GM12878 (cell line): ENCODE results near the gene CLDN25. TPM values are rescaled to one million over a fixed set of nuclear protein-coding genes. Genes with fewer than 3 reads are reported as not detected.

Experiments
- ATAC-seq: fragments of 200-7000 bp; cut with Tn5 transposase; 3 replicates; pipeline ENCODE4 v1.9.1; 2020; ENCODE audit warnings: mild to moderate bottlenecking, moderate library complexity
- BruUV-seq: library from RNA; stranded (reverse); fragments of 400-500 nt; replicated peaks from 2 replicates; lab custom pipeline; 2021; lab: Mats Ljungman, UMichigan
- CTCF ChIA-PET: fragments of 300-600 bp; sonication (Branson Sonifier 250); formaldehyde crosslinking; extraction: SDS; loops from one replicate; lab custom pipeline; 2021; ENCODE audit warnings: inconsistent platforms; lab: Yijun Ruan, JAX
- POLR2A ChIA-PET: fragments of 350-600 bp; formaldehyde crosslinking; extraction: SDS; loops from one replicate; lab custom pipeline; 2021; ENCODE audit warnings: inconsistent platforms; lab: Charles Lee
- RAD21 ChIA-PET: fragments of 300-600 bp; sonication (Branson Sonifier 250); formaldehyde crosslinking; loops from one replicate; lab custom pipeline; 2023; ENCODE audit warnings: antibody characterized with exemption; ENCODE audit not compliant: unreplicated experiment; lab: Charles Lee
- SMC1A ChIA-PET: fragments of 300-600 bp; sonication (Branson Sonifier 250); formaldehyde crosslinking; loops from one replicate; lab custom pipeline; 2023; ENCODE audit not compliant: unreplicated experiment, uncharacterized antibody; lab: Charles Lee
- DNase-seq: peaks from one replicate; pipeline ENCODE4 v3.0.0-alpha.2; 2011; ENCODE audit warnings: low read depth, low spot score
- FAIRE-seq: peaks from 3 replicates; lab custom pipeline; 2011; peaks lifted over from hg19 to GRCh38; lab: Jason Lieb, UNC
- H2AFZ ChIP-seq: 2 replicates; pipeline ENCODE4 v1.6.0; 2011; ENCODE audit warnings: low read depth, low read length, control low read depth; ENCODE audit not compliant: control insufficient read depth
- H3K27ac ChIP-seq: 2 replicates; pipeline ENCODE4 v1.5.1; 2011; ENCODE audit warnings: control low read depth; ENCODE audit not compliant: control insufficient read depth, insufficient read depth
- H3K27me3 ChIP-seq, 2 experiments: replicated peaks in 1 of 2; 2 replicates each; pipeline versions ENCODE4 v1.6.0 to v1.6.1; 2011; ENCODE audit warnings: low read length in 1 of 2; ENCODE audit not compliant: control insufficient read depth in 2 of 2, insufficient read depth in 2 of 2
- H3K36me3 ChIP-seq, 2 experiments: 2 replicates each; pipeline ENCODE4 v1.5.1; 2011; ENCODE audit warnings: low read length in 1 of 2; ENCODE audit not compliant: control insufficient read depth in 2 of 2, insufficient read depth in 2 of 2
- H3K4me1 ChIP-seq: 2 replicates; pipeline ENCODE4 v1.6.1; 2011; ENCODE audit warnings: mild to moderate bottlenecking, low read length, moderate library complexity, mixed read lengths; ENCODE audit not compliant: control insufficient read depth, insufficient read depth
- H3K4me2 ChIP-seq: 2 replicates; pipeline ENCODE4 v1.6.0; 2011; ENCODE audit warnings: control low read depth; ENCODE audit not compliant: control insufficient read depth, insufficient read depth
- H3K4me3 ChIP-seq: fragments of 200-600 bp; sonication (generic); 2 replicates; pipeline ENCODE4 v1.5.1; 2016
- H3K79me2 ChIP-seq: 2 replicates; pipeline ENCODE4 v1.6.0; 2011; ENCODE audit warnings: low read length; ENCODE audit not compliant: control insufficient read depth, insufficient read depth
- H3K9ac ChIP-seq: 2 replicates; pipeline ENCODE4 v1.8.0; 2011; ENCODE audit warnings: low read length, control low read depth, mixed read lengths; ENCODE audit not compliant: control insufficient read depth, insufficient read depth
- H3K9me3 ChIP-seq: replicated peaks from 3 replicates; pipeline ENCODE4 v1.5.1; 2011; ENCODE audit warnings: mild to moderate bottlenecking, low read length; ENCODE audit not compliant: control insufficient read depth, insufficient read depth
- H4K20me1 ChIP-seq: 2 replicates; pipeline ENCODE4 v1.6.0; 2011; ENCODE audit not compliant: control insufficient read depth, insufficient read depth
- CHD1 ChIP-seq: IDR thresholded peaks from 2 replicates; pipeline ENCODE4 v1.6.1; 2012; ENCODE audit warnings: low read depth, low read length, improper control_type of control experiment
- NR2C1 ChIP-seq: fragments of 450-650 bp; IDR thresholded peaks from 2 replicates; pipeline ENCODE4 v1.6.1; 2017; ENCODE audit warnings: antibody characterized with exemption, mild to moderate bottlenecking, moderate library complexity
- RAD51 ChIP-seq: fragments of 450-650 bp; IDR thresholded peaks from 2 replicates; pipeline ENCODE4 v1.6.1; 2016; ENCODE audit warnings: moderate library complexity, mild to moderate bottlenecking, inconsistent platforms
- SIX5 ChIP-seq: IDR thresholded peaks from 2 replicates; pipeline ENCODE4 v1.6.1; 2011; ENCODE audit warnings: mild to moderate bottlenecking, low read depth, low read length, moderate library complexity; ENCODE audit not compliant: severe bottlenecking
- SMC3 ChIP-seq: IDR thresholded peaks from 2 replicates; pipeline ENCODE4 v1.6.1; 2011; ENCODE audit warnings: low read length, improper control_type of control experiment, borderline replicate concordance
- ZNF207 ChIP-seq: fragments of 450-650 bp; IDR thresholded peaks from 2 replicates; pipeline ENCODE4 v1.6.1; 2014; ENCODE audit warnings: antibody characterized with exemption, mild to moderate bottlenecking, borderline replicate concordance
- ZNF622 ChIP-seq: fragments of 450-650 bp; IDR thresholded peaks from 2 replicates; pipeline ENCODE4 v1.6.1; 2017; ENCODE audit warnings: mild to moderate bottlenecking, inconsistent platforms
- WGBS: methylation state at CpG from one replicate; pipeline ENCODE4 v1.1.6; 2016; ENCODE audit warnings: low lambda C conversion rate; ENCODE audit not compliant: insufficient replicate concordance, insufficient coverage; ENCODE audit errors: missing lambda C conversion rate; 5-methylcytosine and 5-hydroxymethylcytosine counted together
- in situ Hi-C: fragments of 300-500 bp; cut with MboI; formaldehyde crosslinking; loops from 9 replicates; pipeline ENCODE4 v1.14.3; 2018; ENCODE audit warnings: mixed read lengths
- intact Hi-C: fragments of 100-400 bp; cut with micrococcal nuclease; formaldehyde crosslinking; loops from one replicate; pipeline ENCODE4 v1.14.2; 2022; ENCODE audit not compliant: unreplicated experiment
- polyA plus RNA-seq, 11 experiments: library from polyadenylated mRNA; depleted of rRNA in 4 of 11; unstranded in 6 of 11; stranded (reverse) in 5 of 11; fragments of >200 nt; fragmentation: Nextera tagmentation in 4 of 11; fragmentation: Illumina TruSeq in 1 of 11; extraction: Ambion mirVana in 4 of 11; extraction: Trizol in 1 of 11; gene quantifications; 1 replicate in 1 of 11; 2 replicates in 10 of 11; pipeline versions ENCODE4 v1.2.1 to v1.2.3, GENCODE V29; 2011 to 2016; ENCODE audit warnings: inconsistent platforms in 2 of 11, missing spikeins in 2 of 11, low read depth in 1 of 11
- total RNA-seq, 4 experiments: library from RNA; depleted of rRNA in 3 of 4; stranded (reverse); fragments of >200 nt in 3 of 4; fragmentation: Illumina TruSeq in 1 of 4; extraction: Trizol in 1 of 4; gene quantifications; 2 replicates each; pipeline versions ENCODE4 v1.2.1 to v1.2.3, GENCODE V29; 2013 to 2021
- TF ChIP-seq, protein P1 (sequence below): fragments of 450-650 bp; IDR thresholded peaks from 2 replicates; pipeline ENCODE4 v1.6.1; 2017; ENCODE audit warnings: mild to moderate bottlenecking, moderate library complexity
- TF ChIP-seq, protein P2 (sequence below): fragments of 450-650 bp; IDR thresholded peaks from 2 replicates; pipeline ENCODE4 v1.6.1; 2017; ENCODE audit warnings: mild to moderate bottlenecking
- TF ChIP-seq, protein P3 (sequence below): IDR thresholded peaks from 2 replicates; pipeline ENCODE4 v1.6.1; 2011; ENCODE audit warnings: low read depth, low read length, improper control_type of control experiment, borderline replicate concordance

Gene CLDN25
- total and polyA plus RNA-seq, 10 of the 15 experiments (the other 5 are each of a cell fraction or from before 2014, with no cell fraction given) = not detected

GRCh38 chr11:113736323-113736722 is 43.3 kb upstream of the CLDN25 start (continued):
- TF ChIP-seq, protein P1, sequence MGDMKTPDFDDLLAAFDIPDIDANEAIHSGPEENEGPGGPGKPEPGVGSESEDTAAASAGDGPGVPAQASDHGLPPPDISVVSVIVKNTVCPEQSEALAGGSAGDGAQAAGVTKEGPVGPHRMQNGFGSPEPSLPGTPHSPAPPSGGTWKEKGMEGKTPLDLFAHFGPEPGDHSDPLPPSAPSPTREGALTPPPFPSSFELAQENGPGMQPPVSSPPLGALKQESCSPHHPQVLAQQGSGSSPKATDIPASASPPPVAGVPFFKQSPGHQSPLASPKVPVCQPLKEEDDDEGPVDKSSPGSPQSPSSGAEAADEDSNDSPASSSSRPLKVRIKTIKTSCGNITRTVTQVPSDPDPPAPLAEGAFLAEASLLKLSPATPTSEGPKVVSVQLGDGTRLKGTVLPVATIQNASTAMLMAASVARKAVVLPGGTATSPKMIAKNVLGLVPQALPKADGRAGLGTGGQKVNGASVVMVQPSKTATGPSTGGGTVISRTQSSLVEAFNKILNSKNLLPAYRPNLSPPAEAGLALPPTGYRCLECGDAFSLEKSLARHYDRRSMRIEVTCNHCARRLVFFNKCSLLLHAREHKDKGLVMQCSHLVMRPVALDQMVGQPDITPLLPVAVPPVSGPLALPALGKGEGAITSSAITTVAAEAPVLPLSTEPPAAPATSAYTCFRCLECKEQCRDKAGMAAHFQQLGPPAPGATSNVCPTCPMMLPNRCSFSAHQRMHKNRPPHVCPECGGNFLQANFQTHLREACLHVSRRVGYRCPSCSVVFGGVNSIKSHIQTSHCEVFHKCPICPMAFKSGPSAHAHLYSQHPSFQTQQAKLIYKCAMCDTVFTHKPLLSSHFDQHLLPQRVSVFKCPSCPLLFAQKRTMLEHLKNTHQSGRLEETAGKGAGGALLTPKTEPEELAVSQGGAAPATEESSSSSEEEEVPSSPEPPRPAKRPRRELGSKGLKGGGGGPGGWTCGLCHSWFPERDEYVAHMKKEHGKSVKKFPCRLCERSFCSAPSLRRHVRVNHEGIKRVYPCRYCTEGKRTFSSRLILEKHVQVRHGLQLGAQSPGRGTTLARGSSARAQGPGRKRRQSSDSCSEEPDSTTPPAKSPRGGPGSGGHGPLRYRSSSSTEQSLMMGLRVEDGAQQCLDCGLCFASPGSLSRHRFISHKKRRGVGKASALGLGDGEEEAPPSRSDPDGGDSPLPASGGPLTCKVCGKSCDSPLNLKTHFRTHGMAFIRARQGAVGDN = no peak
- TF ChIP-seq, protein P2, sequence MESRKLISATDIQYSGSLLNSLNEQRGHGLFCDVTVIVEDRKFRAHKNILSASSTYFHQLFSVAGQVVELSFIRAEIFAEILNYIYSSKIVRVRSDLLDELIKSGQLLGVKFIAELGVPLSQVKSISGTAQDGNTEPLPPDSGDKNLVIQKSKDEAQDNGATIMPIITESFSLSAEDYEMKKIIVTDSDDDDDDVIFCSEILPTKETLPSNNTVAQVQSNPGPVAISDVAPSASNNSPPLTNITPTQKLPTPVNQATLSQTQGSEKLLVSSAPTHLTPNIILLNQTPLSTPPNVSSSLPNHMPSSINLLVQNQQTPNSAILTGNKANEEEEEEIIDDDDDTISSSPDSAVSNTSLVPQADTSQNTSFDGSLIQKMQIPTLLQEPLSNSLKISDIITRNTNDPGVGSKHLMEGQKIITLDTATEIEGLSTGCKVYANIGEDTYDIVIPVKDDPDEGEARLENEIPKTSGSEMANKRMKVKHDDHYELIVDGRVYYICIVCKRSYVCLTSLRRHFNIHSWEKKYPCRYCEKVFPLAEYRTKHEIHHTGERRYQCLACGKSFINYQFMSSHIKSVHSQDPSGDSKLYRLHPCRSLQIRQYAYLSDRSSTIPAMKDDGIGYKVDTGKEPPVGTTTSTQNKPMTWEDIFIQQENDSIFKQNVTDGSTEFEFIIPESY = no peak
- no peak for TF ChIP-seq NR2C1
- TF ChIP-seq SIX5 = no peak

DNA sequence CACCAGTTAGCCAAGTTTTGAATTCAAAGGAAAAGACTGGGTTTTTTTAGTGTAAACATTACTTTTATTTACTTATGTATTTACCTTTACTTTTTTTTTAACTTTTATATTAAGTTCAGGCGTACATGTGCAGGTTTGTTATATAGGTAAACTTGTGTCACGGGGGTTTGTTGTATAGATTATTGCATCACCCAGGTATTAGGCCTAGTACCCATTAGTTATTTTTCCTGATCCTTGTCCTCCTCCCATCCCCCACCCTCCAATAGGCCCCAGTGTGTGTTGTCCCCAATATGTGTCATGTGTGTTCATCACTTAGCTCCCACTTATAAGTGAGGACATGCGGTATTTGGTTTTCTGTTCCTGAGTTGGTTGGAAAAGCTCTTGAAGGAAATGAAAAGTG is 26.7 kb upstream of the CLDN25 start:
- Histone ChIP-seq H3K79me2 (no peaks in the 10 kb centered on the region), H3K4me1 (no peaks in the 10 kb centered on the region), H3K36me3 (peaks cover 0 to 5% of the 10 kb centered on the region in 2 experiments; a peak in 1 of 4 replicates), H2AFZ (no peak overlapping the region), H3K9me3 (no peaks in the 10 kb centered on the region), H3K4me2 (no peak overlapping the region), H3K27ac (no peak overlapping the region), H3K27me3 (no peaks in the 10 kb centered on the region), H3K9ac (no peak overlapping the region), H4K20me1 (no peaks in the 10 kb centered on the region), H3K4me3 (no peak overlapping the region)
- in situ Hi-C loops (no loop called here), intact Hi-C loops (no loop called here)
- ATAC-seq = no peak
- SMC1A ChIA-PET = interaction anchor here (1.0 kb wide), 1 partner anchor 12 kb away, joined by 3 read pairs; no protein-coding TSS in a partner anchor
- TF ChIP-seq ZNF207 (no peak), RAD51 (no peak), CHD1 (no peak), ZNF622 (no peak), SMC3 (no peak)
- TF ChIP-seq, protein P3, sequence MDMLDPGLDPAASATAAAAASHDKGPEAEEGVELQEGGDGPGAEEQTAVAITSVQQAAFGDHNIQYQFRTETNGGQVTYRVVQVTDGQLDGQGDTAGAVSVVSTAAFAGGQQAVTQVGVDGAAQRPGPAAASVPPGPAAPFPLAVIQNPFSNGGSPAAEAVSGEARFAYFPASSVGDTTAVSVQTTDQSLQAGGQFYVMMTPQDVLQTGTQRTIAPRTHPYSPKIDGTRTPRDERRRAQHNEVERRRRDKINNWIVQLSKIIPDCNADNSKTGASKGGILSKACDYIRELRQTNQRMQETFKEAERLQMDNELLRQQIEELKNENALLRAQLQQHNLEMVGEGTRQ = no peak
- POLR2A ChIA-PET = no interaction called here
- CTCF ChIA-PET = no interaction called here
- no peak for FAIRE-seq
- RAD21 ChIA-PET = no interaction called here
- BruUV-seq = no TSS peak
- 98% methylated on average over 3 of the region's 3 CpGs for WGBS
- DNase-seq = no peak
